IPS DF 4.7 (cell line): ENCODE measurements around the gene CES3.
"Not testable (repeated sequence)": the region's sequence is repeated elsewhere in the genome, so short reads cannot be mapped to it uniquely, and the experiment has no call there.

Experiments used
- DNase-seq: peaks from one replicate; pipeline ENCODE4 v3.0.0-alpha.2; 2013; ENCODE audit warnings: low spot score; ENCODE audit errors: extremely low read depth

The CES3 gene

DNA sequence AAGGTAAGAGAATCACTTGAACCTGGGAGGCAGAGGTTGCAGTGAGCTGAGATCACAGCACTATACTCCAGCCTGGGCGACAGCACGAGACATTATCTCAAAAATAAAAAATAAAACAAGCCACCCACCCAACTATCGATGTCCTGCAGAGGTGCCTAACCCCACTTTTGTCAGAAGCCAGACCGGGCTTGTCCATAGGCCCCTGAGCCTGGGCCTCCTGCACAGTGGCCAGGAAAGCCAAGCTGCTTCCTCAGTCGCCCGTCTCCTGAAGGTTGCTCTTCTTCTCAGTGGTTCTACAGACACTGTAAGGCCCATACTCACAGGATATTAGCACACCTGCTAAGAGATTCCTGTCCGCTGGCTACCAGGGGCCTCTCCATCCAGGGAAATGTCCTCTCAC lies 14.5 kb upstream of the CES3 start:
- DNase-seq = no peak

DNA sequence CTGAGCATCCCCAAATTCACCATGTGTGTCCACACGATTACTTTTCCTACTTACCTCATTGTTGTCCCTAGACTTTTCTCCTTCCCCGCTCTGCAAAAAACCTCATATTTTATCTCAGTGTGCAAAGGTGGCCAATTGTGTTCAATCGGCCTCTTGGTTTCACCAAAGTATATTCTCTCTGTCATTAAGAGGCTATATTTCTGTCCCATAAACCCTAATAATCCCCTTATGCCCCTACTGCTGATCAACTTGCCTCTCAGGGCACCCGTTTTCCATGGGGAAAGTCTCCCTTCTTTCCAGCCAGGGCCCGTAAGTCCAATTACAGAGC lies 14.1 kb upstream of the CES3 start:
- no peak for DNase-seq

DNA sequence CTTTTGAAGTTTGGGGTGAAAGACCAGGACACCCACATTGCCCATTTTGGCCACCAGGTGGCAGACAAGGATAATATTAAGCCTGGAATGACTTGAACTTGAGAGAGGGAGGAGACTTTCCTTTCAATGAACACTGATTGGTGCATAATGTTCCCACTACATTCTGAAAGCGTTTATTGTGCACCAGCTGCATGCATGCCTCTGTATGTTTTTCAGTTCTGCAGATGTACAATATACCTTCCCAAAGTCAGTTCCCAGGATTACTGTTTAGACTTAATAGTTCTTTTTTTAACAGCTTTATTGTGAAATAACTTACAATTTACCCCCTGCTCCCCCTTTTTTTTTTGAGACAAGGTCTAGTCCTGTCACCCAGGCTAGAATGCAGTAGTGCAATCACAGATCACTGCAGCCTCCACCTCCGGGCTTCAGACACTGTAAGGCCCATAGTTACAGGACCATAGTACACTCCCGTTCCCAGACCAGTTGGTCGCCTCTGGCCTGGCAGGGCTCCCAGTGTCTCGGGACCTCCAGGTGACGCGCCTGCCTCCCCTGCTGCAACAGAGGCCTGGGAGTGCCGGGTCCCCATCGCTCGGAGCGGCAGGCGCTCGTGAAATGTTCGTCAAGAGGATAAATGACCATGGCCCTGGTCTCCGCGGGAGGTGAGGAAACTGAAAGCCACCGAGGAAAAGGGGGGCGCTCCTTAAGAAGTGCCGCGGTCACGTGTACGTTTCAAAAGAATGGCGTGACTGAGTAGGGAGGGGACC lies 13.6 kb upstream of the CES3 start:
- DNase-seq = peak; percentile 69

DNA sequence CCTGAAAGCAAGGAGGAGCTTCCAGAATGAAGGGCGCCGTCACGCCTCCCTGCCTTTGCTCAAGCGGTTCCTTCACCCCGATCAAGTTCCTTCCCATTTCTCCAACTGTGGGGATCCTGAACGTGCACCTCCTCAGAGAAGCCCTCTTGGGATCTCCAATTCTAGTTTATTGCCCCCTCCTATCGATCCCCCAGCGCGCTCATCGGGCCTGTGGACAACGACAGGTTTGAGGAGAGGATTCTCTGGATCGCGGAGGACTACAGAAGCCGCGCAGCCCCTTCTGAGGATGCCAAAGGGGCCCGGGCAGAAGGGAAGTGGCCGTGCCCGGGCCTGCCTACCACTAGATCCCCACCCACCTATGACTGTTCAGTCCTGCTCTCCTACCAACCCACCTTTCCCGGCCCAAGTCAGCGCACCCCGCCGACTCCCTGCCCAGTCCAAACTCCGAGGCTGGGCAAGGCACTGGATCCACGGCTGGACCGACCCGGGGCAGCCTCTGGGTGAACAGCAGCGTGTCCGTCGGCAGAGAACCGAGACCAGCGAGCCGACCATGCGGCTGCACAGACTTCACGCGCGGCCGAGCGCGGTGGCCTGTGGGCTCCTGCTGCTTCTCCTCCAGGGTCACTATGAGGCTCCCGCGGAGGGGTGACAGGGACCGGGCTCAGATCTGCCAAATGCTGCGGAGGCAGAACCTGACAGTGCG lies 12.8 kb upstream of the CES3 start:
- DNase-seq = no peak

DNA sequence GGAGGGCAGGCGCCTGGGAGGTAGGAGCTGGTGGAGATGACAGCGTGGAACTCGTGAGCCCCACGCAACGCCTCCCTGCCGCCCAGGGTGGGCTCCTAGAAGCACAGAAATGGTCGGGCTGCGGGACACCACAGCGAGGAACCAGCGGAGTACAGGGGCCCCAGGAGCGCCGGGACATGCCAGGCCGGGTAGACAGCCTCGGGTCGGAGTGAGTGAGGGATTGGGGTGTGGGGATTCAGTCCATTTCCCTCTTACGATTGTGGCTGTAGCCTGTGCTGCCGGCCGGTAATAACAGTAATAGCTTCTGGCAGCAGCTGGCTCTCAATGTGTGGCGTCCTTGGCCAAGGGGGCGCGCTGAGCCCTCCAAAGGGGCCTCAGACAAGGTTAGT lies 12.2 kb upstream of the CES3 start:
- DNase-seq = no peak

DNA sequence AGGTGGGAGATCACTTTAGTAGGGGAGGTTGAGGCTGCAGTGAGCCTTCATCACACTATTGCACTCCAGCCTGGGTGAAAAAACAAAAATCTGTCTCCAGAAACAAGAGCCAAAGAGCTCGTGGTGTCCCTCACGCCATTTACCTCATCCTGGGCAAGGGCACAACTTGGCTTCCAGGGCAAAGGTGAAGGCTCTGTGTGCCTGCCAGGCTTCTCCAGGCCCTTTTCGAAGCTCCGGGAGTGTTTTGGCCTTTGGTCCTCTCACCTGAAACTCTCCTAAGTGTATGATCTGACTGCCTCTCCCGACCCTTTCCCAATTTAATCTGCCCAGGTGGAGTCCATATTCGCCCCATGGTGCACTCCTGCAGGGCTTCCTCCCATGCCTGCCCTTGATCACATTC lies 11.6 kb upstream of the CES3 start:
- no peak for DNase-seq

DNA sequence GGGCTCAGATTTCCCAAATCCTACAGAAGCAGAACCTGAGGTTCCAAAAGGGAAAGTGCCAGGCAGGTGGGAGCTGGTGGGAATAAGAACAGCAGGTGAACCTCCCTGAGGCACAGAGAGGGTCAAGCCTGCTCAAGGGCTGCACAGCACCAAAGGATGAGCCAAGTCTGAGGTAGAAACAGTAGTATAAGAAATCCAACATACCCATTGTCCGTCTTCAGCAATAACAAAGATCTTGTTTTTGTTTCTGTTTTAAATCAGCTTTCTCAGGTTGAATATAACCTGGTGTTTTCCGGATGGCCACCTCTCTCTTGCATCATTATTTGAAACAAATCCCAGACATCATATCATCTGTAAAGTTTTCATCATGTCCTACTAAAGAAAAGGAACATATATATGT lies 10.6 kb upstream of the CES3 start:
- DNase-seq = no peak

DNA sequence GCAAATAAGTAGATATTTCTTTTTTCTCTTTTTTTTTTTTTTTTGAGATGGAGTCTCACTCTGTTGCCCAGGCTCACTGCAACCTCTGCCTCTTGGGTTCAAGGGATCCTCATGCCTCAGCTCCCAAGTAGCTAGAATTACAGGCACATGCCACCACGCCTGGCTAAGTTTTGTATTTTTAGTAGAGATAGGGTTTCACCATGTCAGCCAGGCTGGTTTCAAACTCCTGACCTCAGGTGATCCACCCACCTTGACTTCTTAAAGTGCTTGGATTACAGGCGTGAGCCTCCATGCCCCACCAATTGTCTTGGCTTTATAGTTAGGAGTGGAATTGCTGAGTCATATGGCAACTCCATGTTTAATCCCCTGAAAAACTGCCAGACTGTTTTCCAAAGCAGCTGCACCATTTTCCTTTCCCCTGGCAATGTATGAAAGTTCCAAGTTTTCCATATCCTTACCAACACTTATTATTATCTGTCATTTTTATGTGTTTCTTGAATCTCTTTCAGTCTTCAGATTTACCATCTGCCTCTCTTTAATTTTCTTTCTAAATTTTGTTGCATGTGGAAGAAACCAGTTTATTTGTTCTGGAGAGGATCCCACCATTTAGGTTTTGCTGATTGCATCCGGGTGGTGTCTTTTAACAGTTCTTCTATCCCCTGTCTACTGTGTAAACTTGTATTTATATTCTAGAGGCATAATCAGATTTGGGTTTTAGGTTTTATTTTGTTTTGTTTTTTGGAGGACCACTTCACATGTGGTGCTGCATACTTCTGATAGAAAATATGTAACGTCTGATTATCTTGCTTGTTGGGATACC lies 9.9 kb upstream of the CES3 start:
- no peak for DNase-seq

DNA sequence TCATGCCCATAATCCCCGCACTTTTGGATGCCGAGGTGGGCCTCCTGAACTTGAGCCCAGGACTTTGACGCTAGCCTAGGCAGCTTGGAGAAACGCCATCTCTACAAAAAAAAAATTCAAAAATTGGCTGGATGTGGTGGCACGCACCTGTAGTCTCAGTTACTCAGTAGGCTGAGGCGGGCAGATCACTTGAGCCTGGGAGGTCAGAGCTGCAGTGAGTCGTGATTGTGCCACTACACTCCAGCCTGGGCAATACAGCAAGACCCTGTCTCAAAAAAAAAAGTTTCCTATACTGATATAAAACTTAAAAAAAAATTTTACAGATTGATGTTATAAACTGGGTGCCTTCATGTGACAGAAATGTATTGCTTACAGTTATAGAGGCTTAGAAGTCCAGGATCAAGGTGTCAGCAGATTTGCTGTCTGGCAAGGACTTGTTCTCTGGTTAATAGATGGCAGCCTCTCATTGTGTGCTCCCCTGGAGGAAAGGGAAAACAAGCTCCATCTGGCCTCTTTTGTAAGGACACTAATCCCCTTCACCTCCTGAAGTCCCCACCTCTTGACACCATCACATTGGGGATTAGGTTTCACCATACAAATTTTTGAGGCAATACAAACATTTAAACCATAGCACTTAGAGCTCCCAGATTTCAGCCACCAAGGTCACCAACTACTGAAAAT lies 8.5 kb upstream of the CES3 start:
- no peak for DNase-seq

DNA sequence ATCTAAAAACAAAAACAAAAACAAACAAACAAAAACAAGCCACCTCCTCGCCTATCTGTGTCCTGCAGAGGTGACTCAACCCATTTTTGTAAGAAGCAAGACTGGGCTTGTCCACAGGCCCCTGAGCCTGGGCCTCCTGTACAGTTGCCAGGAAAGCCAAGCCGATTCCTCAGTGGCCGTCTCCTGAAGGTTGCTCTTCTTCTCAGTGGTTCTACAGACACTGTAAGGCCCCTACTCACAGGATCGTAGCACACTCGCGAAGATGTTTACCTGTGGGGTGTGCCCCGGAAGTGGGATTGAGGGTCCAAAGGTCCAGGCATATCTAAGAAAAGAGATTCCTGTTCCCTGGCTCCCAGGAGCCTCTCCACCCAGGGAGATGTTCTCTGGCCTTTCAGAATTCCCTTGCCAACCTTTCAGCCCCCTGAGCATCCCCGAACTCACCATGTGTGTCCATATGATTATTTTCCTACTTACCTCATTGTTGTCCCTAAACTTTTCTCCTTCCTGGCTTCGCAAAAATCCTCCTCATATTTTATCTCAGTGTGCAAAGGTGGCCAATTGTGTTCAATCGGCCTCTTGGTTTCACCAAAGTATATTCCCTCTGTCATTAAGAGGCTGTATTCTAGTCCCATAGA lies 7.5 kb upstream of the CES3 start:
- DNase-seq = no peak

DNA sequence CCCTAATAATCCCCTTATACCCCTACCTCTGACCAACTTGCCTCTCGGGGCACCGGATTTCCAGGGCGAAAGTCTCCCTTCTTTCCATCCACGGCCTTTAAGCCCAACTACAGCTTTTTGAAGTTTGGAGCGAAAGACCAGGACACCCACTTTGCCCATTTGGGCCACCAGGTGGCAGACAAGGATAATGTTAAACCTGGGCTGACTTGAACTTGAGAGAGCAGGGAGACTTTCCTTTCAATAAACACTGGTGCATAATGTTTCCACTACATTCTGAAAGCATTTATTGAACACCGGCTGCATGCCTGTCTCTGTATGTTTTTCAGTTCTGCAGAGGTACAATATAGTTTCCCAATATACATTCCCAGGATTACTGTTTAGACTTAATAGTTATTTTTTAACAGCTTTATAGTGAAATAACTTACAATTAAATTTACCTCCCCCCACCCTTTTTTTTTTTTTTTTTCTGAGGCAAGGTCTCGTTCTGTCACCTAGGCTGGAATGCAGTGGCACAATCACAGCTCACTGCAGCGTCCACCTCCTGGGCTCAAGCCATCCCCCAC lies 6.9 kb upstream of the CES3 start:
- DNase-seq = peak; percentile 41

DNA sequence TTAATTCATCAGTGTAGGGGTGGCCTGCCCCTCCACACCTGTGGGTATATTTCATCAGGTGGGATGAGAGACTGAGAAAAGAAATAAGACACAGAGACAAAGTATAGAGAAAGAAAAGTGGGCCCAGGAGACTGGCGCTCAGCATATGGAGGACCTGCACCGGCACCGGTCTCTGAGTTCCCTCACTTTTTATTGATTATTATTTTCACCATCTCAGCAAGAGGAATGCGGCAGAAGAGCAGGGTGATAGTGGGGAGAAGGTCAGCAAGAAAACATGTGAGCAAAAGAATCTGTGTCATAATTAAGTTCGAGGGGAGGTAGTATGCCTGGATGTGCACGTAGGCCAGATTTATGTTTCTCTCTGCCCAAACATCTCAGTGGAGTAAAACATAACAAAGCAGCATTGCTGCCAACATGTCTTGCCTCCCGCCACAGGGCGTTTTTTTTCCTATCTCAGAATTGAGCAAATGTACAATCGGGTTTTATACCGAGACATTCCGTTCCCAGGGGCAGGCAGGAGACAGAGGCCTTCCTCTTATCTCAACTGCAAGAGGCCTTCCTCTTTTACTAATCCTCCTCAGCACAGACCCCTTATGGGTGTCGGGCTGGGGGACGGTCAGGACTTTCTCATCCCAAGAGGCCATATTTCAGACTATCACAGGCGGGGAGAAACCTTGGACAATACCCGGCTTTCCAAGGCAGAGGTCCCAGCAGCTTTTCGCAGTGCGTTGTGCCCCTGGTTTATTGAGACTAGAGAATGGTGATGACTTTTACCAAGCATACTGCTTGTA lies 5.5 kb upstream of the CES3 start:
- DNase-seq = not testable (repeated sequence)

DNA sequence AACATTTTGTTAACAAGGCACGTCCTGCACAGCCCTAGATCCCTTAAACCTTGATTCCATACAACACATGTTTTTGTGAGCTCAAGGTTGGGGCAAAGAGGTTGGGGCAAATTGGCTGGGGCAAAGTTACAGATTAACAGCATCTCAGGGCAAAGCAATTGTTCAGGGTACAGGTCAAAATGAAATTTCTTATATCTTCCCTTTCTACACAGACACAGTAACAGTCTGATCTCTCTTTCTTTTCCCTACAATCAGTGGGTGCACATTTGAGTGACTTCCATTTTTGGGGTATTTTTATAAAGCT lies 5.0 kb upstream of the CES3 start:
- DNase-seq = not testable (repeated sequence)

DNA sequence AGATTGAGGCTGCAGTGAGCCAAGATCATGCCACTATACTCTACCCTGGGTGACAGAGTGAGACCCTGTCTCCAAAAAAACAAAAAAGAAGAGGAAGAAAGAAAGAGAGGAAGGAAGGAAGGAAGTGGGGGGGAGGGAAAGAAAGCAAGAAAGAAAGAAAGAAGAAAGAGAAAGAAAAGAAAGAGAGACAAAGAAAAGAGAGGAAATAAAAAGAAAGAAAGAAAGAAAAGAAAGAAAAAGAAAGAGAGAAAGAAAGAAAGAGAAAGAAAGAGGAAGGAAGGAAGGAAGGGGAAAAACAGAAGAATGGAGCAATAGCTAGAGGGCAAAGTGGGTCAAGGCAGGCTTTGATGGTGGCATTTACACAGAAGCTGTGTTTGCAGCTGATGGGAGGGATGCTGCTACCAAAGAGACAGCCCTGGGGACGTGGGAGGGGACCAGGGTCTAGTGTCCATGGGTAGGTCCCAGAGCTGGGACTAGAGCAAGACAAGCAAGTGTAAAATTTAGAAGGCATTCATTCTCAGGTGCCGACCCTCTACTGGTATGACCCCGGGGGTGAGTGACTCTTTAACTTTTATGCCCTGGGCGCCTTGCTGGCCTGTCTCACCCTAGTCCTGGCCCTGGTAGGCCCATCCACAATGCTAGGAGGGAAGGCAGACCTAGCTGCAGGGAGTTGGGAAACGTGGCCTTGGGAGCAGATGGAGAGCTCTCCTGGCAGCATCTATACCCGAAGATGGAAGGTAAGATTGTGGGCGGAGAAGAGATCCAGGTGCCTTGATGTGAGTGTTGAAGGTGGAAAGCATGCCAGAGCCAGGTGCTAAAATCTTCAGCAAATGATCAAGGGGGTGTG lies 2.0 kb upstream of the CES3 start:
- DNase-seq = no peak

DNA sequence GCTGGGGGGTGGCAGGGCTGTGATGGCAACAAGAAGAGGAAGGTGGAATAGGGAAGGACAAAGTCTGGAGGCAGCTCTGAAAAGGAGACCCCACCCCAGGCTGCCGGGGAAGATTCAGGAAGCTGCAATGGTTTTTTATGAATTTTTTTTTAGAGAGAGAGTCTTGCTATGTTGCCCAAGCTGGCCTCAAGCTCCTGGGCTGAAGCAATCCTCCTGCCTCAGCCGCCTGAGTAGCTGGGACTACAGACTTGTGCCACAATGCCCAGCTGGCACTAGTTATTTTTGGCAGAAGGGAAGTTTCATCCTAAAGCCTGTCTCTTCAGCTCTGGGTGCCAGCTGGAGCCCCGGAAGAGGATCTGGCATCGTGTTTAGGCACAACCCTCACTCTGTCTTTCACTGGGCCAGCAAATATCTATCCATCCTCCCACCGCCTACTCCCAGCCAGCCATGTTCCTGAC lies 1.3 kb upstream of the CES3 start:
- DNase-seq = no peak

DNA sequence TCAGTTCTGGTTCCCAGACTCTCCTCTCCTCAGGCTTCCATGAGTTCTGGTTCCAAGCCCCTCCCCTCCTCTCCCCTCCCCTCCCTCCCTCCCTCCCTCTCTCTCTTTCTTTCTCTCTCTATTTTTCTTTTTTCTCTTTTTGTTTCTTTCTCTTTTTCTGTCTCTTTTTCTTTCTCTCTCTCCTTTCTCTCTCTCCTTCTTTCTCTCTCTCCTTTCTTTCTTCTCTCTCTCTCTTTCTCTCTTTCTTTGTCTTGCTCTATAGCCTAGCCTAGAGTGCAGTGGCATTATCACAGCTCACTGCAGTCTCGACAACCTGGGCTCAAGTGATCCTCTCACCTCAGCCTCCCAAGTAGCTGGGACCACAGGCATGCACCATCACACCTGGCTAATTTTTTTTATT lies 796 bp upstream of the CES3 start:
- DNase-seq = no peak

DNA sequence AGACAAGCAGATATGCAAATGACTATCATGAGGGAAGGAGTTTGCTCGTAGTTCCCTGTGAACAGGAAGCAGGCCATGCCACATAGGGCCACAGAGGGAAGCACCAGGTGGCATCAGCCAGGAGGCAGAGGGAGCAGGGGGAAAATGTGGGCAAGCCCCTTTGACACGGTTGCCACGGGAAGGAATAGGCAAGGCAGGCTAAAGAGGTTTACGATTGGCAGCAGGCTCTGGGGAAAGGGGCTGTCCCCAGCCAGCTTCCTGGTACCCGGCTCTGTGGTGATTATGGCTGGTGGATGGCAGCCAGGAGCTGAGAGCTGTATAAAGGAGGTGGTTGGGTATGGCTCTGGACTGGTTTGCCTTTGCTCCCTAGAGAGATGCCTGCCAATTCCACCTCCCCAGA lies 848 bp downstream of the CES3 start:
- no peak for DNase-seq

DNA sequence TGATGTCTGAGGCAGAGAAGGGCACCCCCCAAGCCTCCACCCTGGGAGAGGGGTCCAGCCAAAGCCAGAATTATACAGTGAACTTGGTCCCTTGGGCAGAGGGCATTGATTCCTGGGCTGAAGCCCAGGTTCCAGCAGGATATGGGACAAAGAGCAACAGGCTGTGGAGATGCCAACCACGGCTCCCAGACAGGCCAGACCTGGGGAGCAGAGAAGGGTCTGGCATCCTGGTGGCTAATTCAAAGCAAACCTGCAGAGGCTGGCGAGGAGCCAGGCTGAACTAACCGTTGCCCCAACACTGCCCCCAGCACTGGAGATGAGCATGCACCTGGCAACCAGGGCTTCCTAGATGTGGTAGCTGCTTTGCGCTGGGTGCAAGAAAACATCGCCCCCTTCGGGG lies 3.0 kb downstream of the CES3 start:
- DNase-seq = no peak

DNA sequence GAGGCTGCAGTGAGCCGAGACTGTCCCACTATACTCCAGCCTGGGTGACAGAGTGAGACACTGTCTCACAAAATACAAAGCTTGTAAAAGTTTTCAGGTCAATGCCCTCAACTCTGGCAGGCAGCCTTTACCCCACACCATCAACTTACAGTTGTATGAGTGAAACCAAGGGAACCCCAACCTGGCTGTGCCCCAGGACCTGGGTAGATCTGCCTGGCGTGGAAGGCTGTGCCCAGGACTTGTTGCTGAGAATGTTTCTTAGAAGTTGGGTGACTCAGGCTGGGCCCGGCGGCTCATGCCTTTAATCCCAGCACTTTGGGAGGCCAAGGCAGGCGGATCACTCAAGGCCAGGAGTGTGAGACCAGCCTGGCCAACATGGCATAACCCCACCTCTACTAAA lies 7.8 kb downstream of the CES3 start:
- DNase-seq = no peak
